Panc1 (cell line): ENCODE data around the gene AGFG1. TPM values are rescaled to one million over a fixed set of nuclear protein-coding genes. Genes with fewer than 3 reads are reported as not detected.

Source experiments
- ATAC-seq: fragments of 200-7000 bp; cut with Tn5 transposase; 2 replicates; pipeline ENCODE4 v1.9.1; 2020; ENCODE audit warnings: mild to moderate bottlenecking, moderate library complexity
- BruUV-seq: library from RNA; stranded (reverse); fragments of 400-500 nt; replicated peaks from 2 replicates; lab custom pipeline; 2021; lab: Mats Ljungman, UMichigan
- CTCF ChIA-PET: fragments of 300-600 bp; sonication (Branson Sonifier 250); formaldehyde crosslinking; loops from one replicate; lab custom pipeline; 2022; ENCODE audit warnings: antibody characterized with exemption; lab: Charles Lee
- POLR2A ChIA-PET: fragments of 300-600 bp; sonication (Branson Sonifier 250); formaldehyde crosslinking; loops from one replicate; lab custom pipeline; 2022; ENCODE audit warnings: antibody characterized with exemption; lab: Charles Lee
- DNase-seq: peaks from one replicate; pipeline ENCODE4 v3.0.0-alpha.2; 2010; ENCODE audit warnings: low read depth, low spot score
- H3K27ac ChIP-seq: 2 replicates; pipeline ENCODE4 v1.5.1; 2011; ENCODE audit warnings: mild to moderate bottlenecking, low read length, inconsistent platforms
- H3K27me3 ChIP-seq: fragments of 200-500 bp; sonication (Bioruptor generic); 2 replicates; pipeline ENCODE4 v1.6.0; 2014; ENCODE audit warnings: low read length, inconsistent platforms; ENCODE audit not compliant: control insufficient read depth, insufficient read depth
- H3K36me3 ChIP-seq: fragments of 200-500 bp; sonication (Bioruptor generic); 2 replicates; pipeline ENCODE4 v1.5.1; 2014; ENCODE audit warnings: inconsistent platforms, mild to moderate bottlenecking, low read length, moderate library complexity; ENCODE audit not compliant: control insufficient read depth, insufficient read depth
- H3K4me1 ChIP-seq: 2 replicates; pipeline ENCODE4 v1.5.1; 2011; ENCODE audit warnings: inconsistent platforms, mild to moderate bottlenecking, low read length, moderate library complexity; ENCODE audit not compliant: control insufficient read depth, insufficient read depth
- H3K4me3 ChIP-seq, 2 experiments: 2 replicates each; pipeline ENCODE4 v1.5.1; 2011 to 2012; ENCODE audit warnings: low read depth in 2 of 2, low read length in 2 of 2, mild to moderate bottlenecking in 2 of 2, inconsistent platforms in 1 of 2, moderate library complexity in 1 of 2
- H3K9me3 ChIP-seq: fragments of 200-500 bp; sonication (Bioruptor generic); 2 replicates; pipeline ENCODE4 v1.5.1; 2014; ENCODE audit warnings: low read depth, mild to moderate bottlenecking, inconsistent platforms, low read length, moderate library complexity; ENCODE audit not compliant: control insufficient read depth, insufficient read depth
- POLR2AphosphoS5 ChIP-seq: IDR thresholded peaks from 2 replicates; pipeline ENCODE4 v1.6.1; 2012; ENCODE audit warnings: mild to moderate bottlenecking, low read depth, low read length, moderate library complexity
- SIN3A ChIP-seq: IDR thresholded peaks from 2 replicates; pipeline ENCODE4 v1.6.1; 2012; ENCODE audit warnings: low read depth, mild to moderate bottlenecking, low read length, moderate library complexity, borderline replicate concordance; ENCODE audit not compliant: insufficient read depth
- TCF7L2 ChIP-seq: IDR thresholded peaks from 2 replicates; pipeline ENCODE4 v1.6.1; 2011; ENCODE audit warnings: mild to moderate bottlenecking, low read depth, low read length, inconsistent platforms
- in situ Hi-C: cut with HindIII; loops from 2 replicates; pipeline ENCODE4 v1.10.0; 2016; ENCODE audit warnings: low sequenced_read_pairs, low pct_unique_long_range_greater_than_20kb
- intact Hi-C: fragments of 100-400 bp; cut with micrococcal nuclease; formaldehyde crosslinking; loops from one replicate; pipeline ENCODE4 v1.10.0; 2022; ENCODE audit not compliant: unreplicated experiment
- total RNA-seq: library from RNA; stranded (reverse); gene quantifications from one replicate; pipeline ENCODE4 v1.2.1, GENCODE V29; 2021; ENCODE audit not compliant: unreplicated experiment
- TF ChIP-seq, protein P1 (sequence below), 2 experiments: IDR thresholded peaks; 2 replicates each; pipeline ENCODE4 v1.6.1; 2011 to 2012; ENCODE audit warnings: low read depth in 2 of 2, control low read depth in 1 of 2, low read length in 1 of 2, mild to moderate bottlenecking in 1 of 2, moderate library complexity in 1 of 2; ENCODE audit not compliant: insufficient read depth in 1 of 2
- TF ChIP-seq, protein P2 (sequence below): fragments of 450-650 bp; IDR thresholded peaks from 2 replicates; pipeline ENCODE4 v1.5.1; 2017; ENCODE audit warnings: mild to moderate bottlenecking

Gene AGFG1
- total RNA-seq, 1 experiment from 2014 or later: 98.5 TPM

DNA sequence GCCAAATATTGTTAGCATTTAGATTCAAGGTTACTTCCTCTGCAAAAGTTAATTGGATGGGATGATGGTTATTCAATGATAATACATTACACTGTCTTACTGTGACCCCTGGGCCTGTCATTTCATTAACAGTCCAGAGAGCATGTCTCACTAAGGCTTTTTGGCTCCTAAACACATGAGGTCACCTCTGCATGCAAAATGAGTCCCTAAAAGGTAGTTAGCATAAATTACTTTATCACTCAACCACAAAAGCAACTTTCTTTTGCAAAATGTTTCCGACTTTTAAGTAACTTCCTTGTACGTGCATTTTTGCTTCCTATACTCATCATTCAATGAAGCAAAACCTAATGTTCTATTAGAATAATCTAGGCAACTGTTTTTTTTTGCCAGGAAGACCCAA is 16.8 kb upstream of the AGFG1 start:
- DNase-seq (no peak), ATAC-seq (no peak)
- H3K36me3 ChIP-seq: no peaks in the 10 kb centered on the region
- intact Hi-C loops (no loop called here), in situ Hi-C loops (no loop called here)
- ChIA-PET CTCF (no interaction called here), POLR2A (no interaction called here)
- no peaks in the 10 kb centered on the region for H3K4me1 ChIP-seq
- TF ChIP-seq, protein P1, sequence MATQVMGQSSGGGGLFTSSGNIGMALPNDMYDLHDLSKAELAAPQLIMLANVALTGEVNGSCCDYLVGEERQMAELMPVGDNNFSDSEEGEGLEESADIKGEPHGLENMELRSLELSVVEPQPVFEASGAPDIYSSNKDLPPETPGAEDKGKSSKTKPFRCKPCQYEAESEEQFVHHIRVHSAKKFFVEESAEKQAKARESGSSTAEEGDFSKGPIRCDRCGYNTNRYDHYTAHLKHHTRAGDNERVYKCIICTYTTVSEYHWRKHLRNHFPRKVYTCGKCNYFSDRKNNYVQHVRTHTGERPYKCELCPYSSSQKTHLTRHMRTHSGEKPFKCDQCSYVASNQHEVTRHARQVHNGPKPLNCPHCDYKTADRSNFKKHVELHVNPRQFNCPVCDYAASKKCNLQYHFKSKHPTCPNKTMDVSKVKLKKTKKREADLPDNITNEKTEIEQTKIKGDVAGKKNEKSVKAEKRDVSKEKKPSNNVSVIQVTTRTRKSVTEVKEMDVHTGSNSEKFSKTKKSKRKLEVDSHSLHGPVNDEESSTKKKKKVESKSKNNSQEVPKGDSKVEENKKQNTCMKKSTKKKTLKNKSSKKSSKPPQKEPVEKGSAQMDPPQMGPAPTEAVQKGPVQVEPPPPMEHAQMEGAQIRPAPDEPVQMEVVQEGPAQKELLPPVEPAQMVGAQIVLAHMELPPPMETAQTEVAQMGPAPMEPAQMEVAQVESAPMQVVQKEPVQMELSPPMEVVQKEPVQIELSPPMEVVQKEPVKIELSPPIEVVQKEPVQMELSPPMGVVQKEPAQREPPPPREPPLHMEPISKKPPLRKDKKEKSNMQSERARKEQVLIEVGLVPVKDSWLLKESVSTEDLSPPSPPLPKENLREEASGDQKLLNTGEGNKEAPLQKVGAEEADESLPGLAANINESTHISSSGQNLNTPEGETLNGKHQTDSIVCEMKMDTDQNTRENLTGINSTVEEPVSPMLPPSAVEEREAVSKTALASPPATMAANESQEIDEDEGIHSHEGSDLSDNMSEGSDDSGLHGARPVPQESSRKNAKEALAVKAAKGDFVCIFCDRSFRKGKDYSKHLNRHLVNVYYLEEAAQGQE (IDR thresholded peaks at IDR 0.05; ENCODE audit: insufficient read depth in 1 of 2, low read depth in 2 of 2, low read length in 1 of 2): no peak
- no peak for TF ChIP-seq TCF7L2
- TF ChIP-seq, protein P2, sequence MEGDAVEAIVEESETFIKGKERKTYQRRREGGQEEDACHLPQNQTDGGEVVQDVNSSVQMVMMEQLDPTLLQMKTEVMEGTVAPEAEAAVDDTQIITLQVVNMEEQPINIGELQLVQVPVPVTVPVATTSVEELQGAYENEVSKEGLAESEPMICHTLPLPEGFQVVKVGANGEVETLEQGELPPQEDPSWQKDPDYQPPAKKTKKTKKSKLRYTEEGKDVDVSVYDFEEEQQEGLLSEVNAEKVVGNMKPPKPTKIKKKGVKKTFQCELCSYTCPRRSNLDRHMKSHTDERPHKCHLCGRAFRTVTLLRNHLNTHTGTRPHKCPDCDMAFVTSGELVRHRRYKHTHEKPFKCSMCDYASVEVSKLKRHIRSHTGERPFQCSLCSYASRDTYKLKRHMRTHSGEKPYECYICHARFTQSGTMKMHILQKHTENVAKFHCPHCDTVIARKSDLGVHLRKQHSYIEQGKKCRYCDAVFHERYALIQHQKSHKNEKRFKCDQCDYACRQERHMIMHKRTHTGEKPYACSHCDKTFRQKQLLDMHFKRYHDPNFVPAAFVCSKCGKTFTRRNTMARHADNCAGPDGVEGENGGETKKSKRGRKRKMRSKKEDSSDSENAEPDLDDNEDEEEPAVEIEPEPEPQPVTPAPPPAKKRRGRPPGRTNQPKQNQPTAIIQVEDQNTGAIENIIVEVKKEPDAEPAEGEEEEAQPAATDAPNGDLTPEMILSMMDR: no peak; the same call in 1 of the 2 replicates
- TF ChIP-seq POLR2AphosphoS5: no peak
- TF ChIP-seq SIN3A: no peak
- H3K4me3 ChIP-seq: no peak overlapping the region
- H3K27ac ChIP-seq: no peak overlapping the region
- no peaks in the 10 kb centered on the region for H3K9me3 ChIP-seq
- no peaks in the 10 kb centered on the region for H3K27me3 ChIP-seq
- BruUV-seq: no TSS peak

DNA sequence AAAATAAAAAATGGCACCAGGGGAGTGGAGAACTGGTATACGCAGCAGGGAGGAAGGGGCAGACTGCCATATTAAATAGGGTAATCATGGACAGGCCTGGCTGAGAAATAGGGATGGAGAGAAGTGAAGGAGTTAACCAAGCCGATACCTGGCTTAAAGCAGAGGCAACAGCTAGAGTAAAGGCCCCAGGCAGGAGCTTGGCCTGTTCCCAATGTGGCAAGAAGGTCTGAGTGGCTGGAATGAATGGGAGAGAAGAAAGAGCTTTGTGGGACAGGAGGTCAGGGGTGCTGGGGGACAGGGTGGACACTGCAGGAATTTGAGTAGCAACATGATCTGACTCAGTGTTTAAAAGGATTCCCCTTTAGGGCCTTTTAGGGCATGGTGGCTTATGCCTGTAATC is 15.9 kb upstream of the AGFG1 start:
- BruUV-seq: no TSS peak
- H3K9me3 ChIP-seq: no peaks in the 10 kb centered on the region
- ATAC-seq: no peak
- H3K36me3 ChIP-seq: no peaks in the 10 kb centered on the region
- TF ChIP-seq POLR2AphosphoS5 (no peak), SIN3A (no peak), TCF7L2 (no peak)
- TF ChIP-seq, protein P1 (IDR thresholded peaks at IDR 0.05; ENCODE audit: insufficient read depth in 1 of 2, low read depth in 2 of 2, low read length in 1 of 2): no peak
- TF ChIP-seq, protein P2: no peak
- CTCF ChIA-PET: no interaction called here
- no peak overlapping the region for H3K27ac ChIP-seq
- DNase-seq: no peak
- H3K27me3 ChIP-seq: no peaks in the 10 kb centered on the region
- no peak overlapping the region for H3K4me3 ChIP-seq
- POLR2A ChIA-PET: no interaction called here
- H3K4me1 ChIP-seq: no peaks in the 10 kb centered on the region; the same call in 1 of the 2 replicates
- in situ Hi-C loops (no loop called here), intact Hi-C loops (no loop called here)
